GM18498 (cell line): ENCODE data around the gene CIBAR2.

ENCODE experiments used
- ATAC-seq: cut with Tn5 transposase; IDR thresholded peaks from one replicate; pipeline ENCODE4 v1.9.1; 2021; ENCODE audit warnings: mild to moderate bottlenecking, moderate library complexity; ENCODE audit not compliant: unreplicated experiment

The CIBAR2 gene

GRCh38 chr16:85144026-85144915 lies 32.0 kb upstream of the CIBAR2 start:
- ATAC-seq, result no peak

GRCh38 chr16:85142771-85143211 lies 30.5 kb upstream of the CIBAR2 start:
- no peak for ATAC-seq

GRCh38 chr16:85142129-85142513 lies 29.8 kb upstream of the CIBAR2 start:
- no peak for ATAC-seq

- no peak for ATAC-seq
These were observed 29.3 kb upstream of the CIBAR2 start for GRCh38 chr16:85141491-85142128.

DNA sequence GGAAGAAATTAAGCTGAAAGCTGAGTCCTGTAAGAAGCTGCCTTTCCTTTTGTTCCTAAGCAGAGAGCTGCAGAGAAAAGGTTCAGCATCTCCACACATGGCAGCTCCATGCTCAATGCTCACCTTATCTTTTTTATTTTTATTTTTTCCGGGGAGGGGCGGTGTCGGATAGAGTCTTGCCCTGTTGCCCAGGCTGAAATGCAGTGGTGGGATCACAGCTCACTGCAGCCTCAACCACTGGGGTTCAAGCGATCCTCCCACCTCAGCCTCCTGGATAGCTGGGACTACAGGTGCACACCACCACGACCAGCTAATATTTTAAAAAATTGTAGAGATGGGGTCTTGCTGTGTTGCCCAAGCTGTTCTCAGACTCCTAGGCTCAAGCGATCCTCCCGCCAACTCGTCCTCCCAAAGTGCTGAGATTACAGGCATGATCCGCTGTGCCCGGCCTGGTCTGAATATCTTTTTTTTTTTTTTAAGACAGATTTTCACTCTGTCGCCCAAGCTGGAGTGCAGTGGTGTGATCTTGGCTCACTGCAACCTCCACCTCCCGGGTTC lies 28.3 kb upstream of the CIBAR2 start:
- ATAC-seq, result no peak

DNA sequence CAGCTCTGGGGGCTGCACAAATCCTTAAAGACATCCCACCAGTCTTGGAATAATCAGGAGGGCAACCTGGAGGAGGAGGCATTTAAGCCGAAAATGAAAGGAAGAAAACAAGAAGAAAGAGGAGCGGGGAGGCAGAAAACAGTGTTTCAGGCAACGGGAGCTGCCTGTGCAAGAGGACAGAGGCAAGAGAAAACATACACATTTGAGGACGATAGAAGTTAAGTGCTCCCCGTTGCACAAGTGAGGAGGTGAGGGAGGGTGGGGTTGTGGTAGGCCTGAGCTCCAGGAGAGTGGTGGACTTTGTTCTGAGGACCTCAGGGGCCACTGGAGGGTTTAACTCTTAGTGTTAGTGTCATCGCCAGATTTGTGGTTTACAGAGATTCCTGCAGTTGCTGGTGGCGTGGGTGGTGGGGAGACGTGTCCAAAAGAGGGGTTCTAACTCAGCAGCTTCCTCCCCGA lies 27.6 kb upstream of the CIBAR2 start:
- ATAC-seq, result no peak

GRCh38 chr16:85138825-85139627 lies 26.8 kb upstream of the CIBAR2 start:
- ATAC-seq, result no peak

- no peak for ATAC-seq
These were observed 26.0 kb upstream of the CIBAR2 start for GRCh38 chr16:85138073-85138824.

DNA sequence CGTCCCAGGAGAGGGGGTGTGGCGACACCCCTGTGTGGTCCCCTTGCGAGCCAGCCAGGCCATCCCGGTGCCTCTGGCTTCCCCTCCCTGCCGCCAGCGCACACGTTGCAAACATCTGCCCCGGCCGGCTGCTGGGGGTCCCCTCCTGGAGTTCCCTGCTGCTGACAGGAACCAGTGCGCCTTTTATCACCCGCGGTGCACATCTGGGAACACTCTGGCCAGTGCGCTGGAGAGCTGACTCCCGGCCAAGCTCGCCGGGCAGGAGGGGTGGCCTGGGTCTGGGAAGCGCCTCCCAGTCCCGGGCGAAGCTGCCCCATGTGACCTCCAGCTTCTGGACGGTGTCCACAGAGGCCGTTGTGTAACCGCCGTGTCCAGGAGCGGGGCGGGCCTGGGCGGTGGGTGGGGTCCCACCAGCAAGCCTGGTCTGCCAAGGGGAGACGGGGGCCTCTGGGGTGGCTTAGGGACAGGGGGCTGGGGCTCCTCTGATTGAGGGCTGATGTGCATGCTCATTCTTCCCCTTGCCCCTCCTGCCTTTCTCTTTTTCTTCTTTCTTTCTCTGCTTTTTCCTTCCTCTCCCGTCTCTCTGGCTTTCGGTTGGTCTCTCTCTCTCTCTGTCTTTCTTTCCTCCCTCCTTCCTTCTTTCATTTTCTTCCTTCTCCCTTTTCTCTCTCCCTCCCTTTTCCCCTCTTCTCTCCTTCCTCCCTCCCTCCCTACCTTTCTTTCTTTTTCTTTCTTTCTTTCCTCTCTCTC lies 25.2 kb upstream of the CIBAR2 start:
- ATAC-seq, result no peak

- ATAC-seq, result no peak
These were observed 24.5 kb upstream of the CIBAR2 start for GRCh38 chr16:85136702-85137322.

- no peak for ATAC-seq
These were observed 24.0 kb upstream of the CIBAR2 start for GRCh38 chr16:85136213-85136701.

- no peak for ATAC-seq
These were observed 22.5 kb upstream of the CIBAR2 start for GRCh38 chr16:85134789-85135142.

DNA sequence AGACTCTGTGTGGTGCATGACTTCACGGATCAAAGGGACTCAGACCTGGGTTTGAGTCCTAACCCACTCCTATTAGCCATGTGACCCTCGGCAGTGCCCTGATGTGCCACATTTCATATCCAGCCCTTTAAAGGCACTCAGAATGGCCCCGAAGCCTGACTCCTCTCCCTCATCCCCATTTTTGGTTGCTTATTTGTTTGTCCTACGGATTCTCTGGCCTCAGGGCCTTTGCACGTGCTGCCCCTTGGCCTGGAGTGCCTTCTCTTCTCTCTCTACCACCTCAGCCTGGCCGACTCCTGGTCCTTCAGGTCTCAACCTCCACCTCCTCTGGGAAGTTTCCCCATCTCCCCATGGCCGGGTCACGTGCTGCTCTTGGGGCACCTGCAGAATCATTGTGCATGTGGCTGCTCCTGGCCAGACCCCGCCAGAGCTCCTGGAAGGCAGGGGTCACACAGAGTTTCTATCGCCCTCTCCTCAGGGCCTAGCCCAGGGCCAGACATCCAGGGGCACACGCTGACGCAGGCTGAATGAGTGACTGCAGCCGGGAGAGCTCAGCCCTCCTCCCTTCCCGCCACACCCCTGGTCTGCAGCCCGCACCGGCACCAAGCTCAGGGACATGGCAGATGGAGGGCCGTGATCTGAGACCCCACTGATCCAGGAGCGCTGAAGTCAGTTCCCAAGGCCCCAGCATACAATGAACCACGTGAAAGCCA lies 22.0 kb upstream of the CIBAR2 start:
- ATAC-seq, result no peak

DNA sequence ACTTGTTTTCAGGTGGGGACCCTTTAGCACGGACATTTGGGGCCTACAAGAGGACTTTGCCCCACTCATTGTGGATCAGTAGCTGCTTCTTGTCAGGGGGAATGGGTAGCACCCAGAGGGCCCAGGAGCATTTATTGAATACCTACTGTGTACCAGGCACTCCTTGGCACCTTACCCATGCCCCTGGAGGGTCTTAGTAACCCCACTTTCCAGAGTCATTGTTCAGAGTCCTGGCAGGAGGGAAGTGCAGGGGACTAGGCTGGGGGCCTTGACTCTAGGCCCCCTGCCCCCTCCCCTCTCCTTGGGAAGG lies 21.0 kb upstream of the CIBAR2 start:
- ATAC-seq, result no peak

GRCh38 chr16:85132456-85133289 lies 20.4 kb upstream of the CIBAR2 start:
- ATAC-seq, result no peak

DNA sequence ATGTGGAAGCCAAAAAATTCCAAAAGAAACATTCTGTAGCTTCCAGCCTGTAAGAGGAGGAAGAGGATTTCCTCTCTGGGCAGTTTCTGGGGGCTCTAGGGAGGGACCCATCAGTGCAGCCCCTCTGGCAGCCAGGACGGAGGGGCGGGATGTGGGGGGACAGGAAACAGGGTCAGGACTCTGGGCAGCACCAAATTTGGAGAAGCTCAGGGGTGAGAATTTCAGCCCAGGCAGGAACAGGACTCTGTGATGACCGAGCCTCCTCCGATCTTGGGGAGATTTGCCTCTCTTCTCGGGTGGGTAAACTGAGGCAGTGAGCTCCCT lies 18.4 kb upstream of the CIBAR2 start:
- ATAC-seq, result no peak

DNA sequence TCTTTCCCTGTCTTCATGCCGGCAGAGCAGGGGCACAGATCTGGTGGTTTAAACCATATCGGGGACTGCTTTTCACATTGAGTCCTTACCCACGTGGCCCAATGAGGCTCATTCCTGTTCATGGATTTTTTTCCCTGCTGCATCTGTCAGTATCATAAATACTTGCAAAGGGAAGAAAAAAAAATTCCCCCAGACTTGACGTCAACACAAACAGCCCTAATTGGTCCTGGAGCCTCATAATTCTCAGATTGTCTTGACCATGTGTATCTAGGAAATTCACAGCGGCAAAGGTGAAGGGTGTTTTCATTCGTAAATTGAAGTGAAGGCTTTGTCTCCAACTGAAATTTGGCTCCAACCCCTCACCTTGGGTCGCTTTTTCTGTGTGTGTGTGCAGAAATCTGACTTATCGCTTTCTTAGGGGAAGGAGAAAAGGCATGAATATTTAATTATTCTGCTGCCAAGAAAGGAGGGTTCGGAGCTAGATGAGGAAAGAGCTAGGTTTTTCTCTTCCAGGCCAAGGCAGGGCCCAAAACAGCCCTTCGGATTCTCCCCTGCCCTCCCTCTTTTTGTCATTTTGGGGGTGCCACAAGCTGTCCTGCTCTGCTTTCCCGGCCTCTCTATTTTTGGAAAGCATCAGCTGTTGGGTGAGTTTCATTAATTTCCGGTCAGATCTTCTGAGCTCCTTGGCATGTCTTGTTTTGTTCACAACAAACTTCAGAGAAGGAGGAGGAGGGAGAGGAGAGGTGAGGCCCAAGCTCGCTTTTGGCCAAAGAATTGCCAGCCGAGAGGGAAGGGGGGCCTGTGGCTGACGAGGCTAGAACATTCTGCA lies 17.8 kb upstream of the CIBAR2 start:
- no peak for ATAC-seq
